Trophoblast cell (in vitro differentiated cells and primary cell): ENCODE measurements around the gene LPP.

Source experiments
- DNase-seq, 2 donors: peaks; one replicate each; pipeline ENCODE4 v3.0.0-alpha.2; 2016
- H2AFZ ChIP-seq: 2 replicates; pipeline ENCODE4 v1.6.1; 2013; ENCODE audit warnings: low read length, moderate library complexity, mild to moderate bottlenecking; ENCODE audit not compliant: insufficient read depth, poor library complexity
- H2AK5ac ChIP-seq: 2 replicates; pipeline ENCODE4 v1.6.1; 2013; ENCODE audit warnings: mild to moderate bottlenecking, low read length
- H2BK120ac ChIP-seq: 2 replicates; pipeline ENCODE4 v1.6.1; 2013; ENCODE audit warnings: low read length, mild to moderate bottlenecking, moderate library complexity; ENCODE audit not compliant: insufficient read depth, poor library complexity
- H2BK12ac ChIP-seq: 2 replicates; pipeline ENCODE4 v1.6.1; 2013; ENCODE audit warnings: mild to moderate bottlenecking, low read length, moderate library complexity
- H2BK5ac ChIP-seq: 2 replicates; pipeline ENCODE4 v1.6.1; 2013; ENCODE audit warnings: low read length, low read depth, moderate library complexity, mild to moderate bottlenecking; ENCODE audit not compliant: poor library complexity
- H3K14ac ChIP-seq: 2 replicates; pipeline ENCODE4 v1.6.1; 2013; ENCODE audit warnings: mild to moderate bottlenecking, low read length
- H3K18ac ChIP-seq: 2 replicates; pipeline ENCODE4 v1.6.1; 2013; ENCODE audit warnings: mild to moderate bottlenecking, low read length
- H3K23ac ChIP-seq: 2 replicates; pipeline ENCODE4 v1.6.1; 2013; ENCODE audit warnings: low read length
- H3K27ac ChIP-seq: 2 replicates; pipeline ENCODE4 v1.5.1; 2013; ENCODE audit warnings: low read depth, mild to moderate bottlenecking, inconsistent platforms, low read length, moderate library complexity
- H3K27me3 ChIP-seq: 2 replicates; pipeline ENCODE4 v1.6.1; 2013; ENCODE audit warnings: inconsistent platforms, mild to moderate bottlenecking, low read length, moderate library complexity; ENCODE audit not compliant: insufficient read depth
- H3K36me3 ChIP-seq, 2 experiments: 1 replicate in 1 of 2; 2 replicates in 1 of 2; pipeline ENCODE4 v1.6.1; 2013; ENCODE audit warnings: low read length in 2 of 2, mild to moderate bottlenecking in 2 of 2, moderate library complexity in 1 of 2; ENCODE audit not compliant: insufficient read depth in 2 of 2, control insufficient read depth in 1 of 2
- H3K4ac ChIP-seq: 2 replicates; pipeline ENCODE4 v1.6.1; 2013; ENCODE audit warnings: low read depth, mild to moderate bottlenecking, low read length, moderate library complexity
- H3K4me1 ChIP-seq, 2 experiments: 1 replicate in 1 of 2; 2 replicates in 1 of 2; pipeline ENCODE4 v1.6.1; 2013; ENCODE audit warnings: low read length in 2 of 2, mild to moderate bottlenecking in 2 of 2, moderate library complexity in 1 of 2; ENCODE audit not compliant: insufficient read depth in 2 of 2, control insufficient read depth in 1 of 2
- H3K4me2 ChIP-seq: 2 replicates; pipeline ENCODE4 v1.6.1; 2013; ENCODE audit warnings: inconsistent platforms, mild to moderate bottlenecking, low read length, moderate library complexity
- H3K4me3 ChIP-seq: 2 replicates; pipeline ENCODE4 v1.5.1; 2013; ENCODE audit warnings: mild to moderate bottlenecking, low read depth, low read length, inconsistent platforms
- H3K79me1 ChIP-seq: one replicate; pipeline ENCODE4 v1.6.1; 2013; ENCODE audit warnings: low read length
- H3K79me2 ChIP-seq: 2 replicates; pipeline ENCODE4 v1.6.1; 2013; ENCODE audit warnings: low read length, mild to moderate bottlenecking; ENCODE audit not compliant: control insufficient read depth, insufficient read depth, poor library complexity
- H3K9ac ChIP-seq: 2 replicates; pipeline ENCODE4 v1.6.1; 2013; ENCODE audit warnings: mild to moderate bottlenecking, low read length
- H3K9me3 ChIP-seq: 2 replicates; pipeline ENCODE4 v1.6.1; 2013; ENCODE audit warnings: low read depth, mild to moderate bottlenecking, control low read depth, inconsistent platforms, low read length; ENCODE audit not compliant: insufficient read depth
- H4K12ac ChIP-seq: 2 replicates; pipeline ENCODE4 v1.6.1; 2013; ENCODE audit warnings: low read depth, mild to moderate bottlenecking, low read length, moderate library complexity
- H4K8ac ChIP-seq: 2 replicates; pipeline ENCODE4 v1.6.1; 2013; ENCODE audit warnings: low read depth, mild to moderate bottlenecking, low read length, moderate library complexity
- H4K91ac ChIP-seq: one replicate; pipeline ENCODE4 v1.6.1; 2013; ENCODE audit warnings: low read depth, mild to moderate bottlenecking, low read length, moderate library complexity
- WGBS: extraction: QIAGEN DNeasy Blood & Tissue Kit; methylation state at CpG from one replicate; pipeline ENCODE4 v1.1.7; 2013; ENCODE audit warnings: missing lambda C conversion rate; ENCODE audit not compliant: insufficient read length, insufficient coverage; ENCODE audit errors: extremely low coverage; 5-methylcytosine and 5-hydroxymethylcytosine counted together

The LPP gene

DNA sequence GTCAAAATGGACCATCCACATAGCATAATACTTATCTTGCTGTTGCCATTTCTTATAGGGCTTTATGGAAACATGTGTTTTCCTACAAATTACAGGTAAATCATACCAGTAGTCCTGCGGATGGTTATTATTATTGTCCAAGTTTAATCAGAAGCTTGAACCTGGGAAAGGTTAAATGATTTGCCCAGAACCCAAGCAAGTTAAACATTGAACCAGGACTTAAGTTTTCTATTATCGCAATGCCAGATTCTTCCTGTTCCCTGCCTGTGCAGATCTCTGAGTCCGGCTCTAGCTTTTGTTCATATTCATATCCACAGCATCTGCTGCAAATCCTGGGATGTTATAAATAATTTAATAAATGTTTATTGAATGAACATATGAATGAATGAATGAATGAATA, 12.5 kb downstream of the LPP start:
- Histone ChIP-seq H4K12ac (no peak overlapping the region), H3K4ac (peak overlapping the region; percentile 64), H2BK5ac (no peak overlapping the region), H3K27ac (no peak overlapping the region), H3K79me2 (peaks cover 6% of the 10 kb centered on the region), H3K23ac (no peak overlapping the region), H3K4me1 (peaks cover 0 to 3% of the 10 kb centered on the region in 2 experiments), H3K36me3 (peaks cover 0 to 1% of the 10 kb centered on the region in 2 experiments), H3K9ac (no peak overlapping the region), H2BK12ac (no peak overlapping the region), H4K91ac (no peak overlapping the region), H3K18ac (no peak overlapping the region), H3K79me1 (no peaks in the 10 kb centered on the region), H3K9me3 (no peaks in the 10 kb centered on the region), H2AFZ (no peak overlapping the region), H3K14ac (no peak overlapping the region), H4K8ac (no peak overlapping the region), H2BK120ac (no peak overlapping the region), H2AK5ac (no peak overlapping the region), H3K4me2 (no peak overlapping the region), H3K4me3 (no peak overlapping the region), H3K27me3 (no peaks in the 10 kb centered on the region)
- no peak for DNase-seq
- no CpG with 5 or more reads among the region's 3 CpGs for WGBS

DNA sequence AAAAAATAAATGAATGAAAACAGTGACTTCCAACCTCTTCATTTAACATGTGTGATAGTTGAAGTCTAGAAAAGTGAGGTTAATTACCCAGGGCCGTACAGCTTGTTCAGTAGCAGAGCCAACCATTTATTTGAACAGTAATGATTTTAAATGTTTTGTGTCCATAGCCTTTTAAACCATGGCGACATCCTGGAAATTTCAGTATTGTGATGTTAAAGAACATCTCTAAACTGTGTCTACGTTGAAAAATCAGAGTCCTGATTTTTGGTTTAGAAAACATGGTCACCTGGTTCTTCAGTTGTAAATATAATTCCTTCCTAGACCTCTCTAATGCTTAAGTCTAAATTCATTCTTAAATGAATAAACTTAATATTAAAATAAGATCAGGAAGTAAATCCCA, 14.2 kb downstream of the LPP start:
- Histone ChIP-seq H3K18ac (no peak overlapping the region), H3K9ac (no peak overlapping the region), H3K4me1 (peaks cover 0 to under 1% of the 10 kb centered on the region in 2 experiments), H2BK5ac (no peak overlapping the region), H3K9me3 (no peaks in the 10 kb centered on the region), H3K4ac (no peak overlapping the region), H3K79me2 (peaks cover 6% of the 10 kb centered on the region), H3K14ac (no peak overlapping the region), H3K4me3 (no peak overlapping the region), H2BK12ac (no peak overlapping the region), H4K8ac (no peak overlapping the region), H4K12ac (no peak overlapping the region), H3K23ac (no peak overlapping the region), H2BK120ac (no peak overlapping the region), H3K36me3 (peaks cover 1 to 2% of the 10 kb centered on the region in 2 experiments), H3K4me2 (no peak overlapping the region), H3K79me1 (no peaks in the 10 kb centered on the region), H3K27me3 (no peaks in the 10 kb centered on the region), H4K91ac (no peak overlapping the region), H2AK5ac (no peak overlapping the region), H3K27ac (no peak overlapping the region), H2AFZ (no peak overlapping the region)
- WGBS = no CpG with 5 or more reads among the region's 3 CpGs
- DNase-seq = no peak

DNA sequence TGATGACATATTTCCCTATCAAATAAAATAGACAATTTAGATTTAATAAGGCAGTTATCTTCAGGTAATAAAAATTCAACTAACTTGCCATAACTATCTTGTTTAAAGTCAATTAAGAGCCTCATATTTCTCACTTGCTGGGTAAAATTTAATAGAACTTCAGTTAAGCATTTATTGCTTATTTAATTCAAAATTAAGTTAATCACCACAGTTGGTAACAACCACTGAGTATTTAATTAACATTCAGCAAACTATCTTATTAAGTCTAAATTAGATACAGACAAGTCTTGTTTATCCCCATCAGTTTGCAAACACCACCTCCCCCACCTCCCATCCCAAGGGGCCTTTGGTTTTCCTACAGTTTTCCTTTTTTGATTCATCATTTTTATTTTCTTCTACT, 14.7 kb downstream of the LPP start:
- Histone ChIP-seq H3K18ac (no peak overlapping the region), H2AK5ac (no peak overlapping the region), H3K9ac (no peak overlapping the region), H3K27ac (no peak overlapping the region), H3K4ac (no peak overlapping the region), H4K91ac (no peak overlapping the region), H3K4me2 (no peak overlapping the region), H2BK120ac (no peak overlapping the region), H2AFZ (no peak overlapping the region), H2BK5ac (no peak overlapping the region), H4K12ac (no peak overlapping the region), H3K9me3 (no peaks in the 10 kb centered on the region), H3K4me1 (no peaks in the 10 kb centered on the region), H3K23ac (no peak overlapping the region), H3K36me3 (peaks cover 1 to 2% of the 10 kb centered on the region in 2 experiments), H4K8ac (no peak overlapping the region), H2BK12ac (no peak overlapping the region), H3K4me3 (no peak overlapping the region), H3K14ac (no peak overlapping the region), H3K79me2 (peaks cover 6% of the 10 kb centered on the region), H3K27me3 (no peaks in the 10 kb centered on the region), H3K79me1 (no peaks in the 10 kb centered on the region)
- no peak for DNase-seq

DNA sequence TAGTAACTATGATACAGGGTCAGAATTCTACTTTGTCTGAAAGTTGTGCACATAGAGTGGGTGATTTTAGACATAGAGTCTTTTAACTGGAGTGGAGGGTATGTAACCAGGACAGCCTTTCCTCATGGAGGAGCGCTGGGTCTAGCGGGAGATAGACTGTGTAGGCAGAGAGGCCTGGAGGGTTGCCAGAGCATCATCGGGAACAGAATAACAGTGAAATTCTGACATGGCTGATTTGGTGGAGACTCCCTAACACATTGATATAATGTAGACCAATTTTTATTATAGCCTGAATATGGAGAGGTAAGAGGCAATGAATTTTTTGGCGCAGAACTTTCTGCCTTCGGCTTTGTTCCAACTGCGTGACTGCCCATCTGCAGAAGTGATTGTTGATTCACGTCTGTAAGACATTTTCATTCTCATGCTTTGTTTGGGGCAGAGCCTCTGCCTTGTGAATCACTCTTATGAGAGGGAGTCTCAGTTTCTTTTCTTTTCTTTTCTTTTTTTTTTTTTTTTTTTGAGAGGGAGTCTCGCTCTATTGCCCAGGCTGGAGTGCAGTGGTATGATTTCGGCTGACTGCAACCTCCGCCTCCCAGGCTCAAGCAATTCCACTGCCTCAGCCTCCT, 16.0 kb downstream of the LPP start:
- no peaks in the 10 kb centered on the region for H3K79me1 ChIP-seq
- H3K9me3 ChIP-seq = no peaks in the 10 kb centered on the region
- H3K18ac ChIP-seq = no peak overlapping the region
- no peak overlapping the region for H2AK5ac ChIP-seq
- H3K79me2 ChIP-seq = peaks cover 4% of the 10 kb centered on the region
- no peak overlapping the region for H4K12ac ChIP-seq
- H3K9ac ChIP-seq = no peak overlapping the region
- H2BK5ac ChIP-seq = no peak overlapping the region
- H3K4me1 ChIP-seq = no peaks in the 10 kb centered on the region
- peaks cover 1 to 2% of the 10 kb centered on the region in 2 experiments for H3K36me3 ChIP-seq
- peak overlapping the region; percentile 27 for H2BK120ac ChIP-seq
- no peak overlapping the region for H3K23ac ChIP-seq
- no peak overlapping the region for H2BK12ac ChIP-seq
- H3K14ac ChIP-seq = no peak overlapping the region
- H3K4me3 ChIP-seq = no peak overlapping the region
- H4K8ac ChIP-seq = no peak overlapping the region
- H3K4ac ChIP-seq = peak overlapping the region; percentile 0
- no peak overlapping the region for H4K91ac ChIP-seq
- no peak for DNase-seq
- no CpG with 5 or more reads among the region's 10 CpGs for WGBS
- no peak overlapping the region for H2AFZ ChIP-seq
- H3K27me3 ChIP-seq = no peaks in the 10 kb centered on the region
- H3K27ac ChIP-seq = no peak overlapping the region
- H3K4me2 ChIP-seq = no peak overlapping the region
